Stimulated activated CD4-positive, alpha-beta T cell treated with anti-CD3 and anti-CD28 coated beads, Interleukin-2, amount 100 ng/mL, for 24 hours (primary cell): Measurements from ENCODE around the gene ABCF1.
A peak's percentile ranks its signal among the peaks of the same experiment; 100 is the strongest.

Source experiments
- DNase-seq, 2 donors: peaks; one replicate each; pipeline ENCODE4 v3.0.0-alpha.2; 2020

The ABCF1 gene

DNA sequence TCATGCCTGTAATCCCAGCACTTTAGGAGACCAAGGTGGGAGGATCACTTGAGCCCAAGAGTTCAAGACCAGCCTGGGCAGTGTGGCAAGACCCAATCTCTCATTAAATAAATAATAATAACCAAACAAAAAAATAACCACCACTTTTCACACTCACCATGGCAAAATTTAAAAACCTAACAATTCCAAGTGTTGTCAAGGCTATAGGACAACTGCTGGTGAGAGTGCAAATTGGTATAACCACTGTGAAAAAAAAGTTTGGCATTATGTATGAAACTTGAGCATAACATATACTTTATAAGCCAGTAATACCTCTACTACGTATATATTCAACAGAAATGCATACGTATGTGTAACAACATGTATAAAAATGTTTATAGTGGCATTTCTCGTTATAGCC is 10.3 kb upstream of the ABCF1 start:
- no peak for DNase-seq

DNA sequence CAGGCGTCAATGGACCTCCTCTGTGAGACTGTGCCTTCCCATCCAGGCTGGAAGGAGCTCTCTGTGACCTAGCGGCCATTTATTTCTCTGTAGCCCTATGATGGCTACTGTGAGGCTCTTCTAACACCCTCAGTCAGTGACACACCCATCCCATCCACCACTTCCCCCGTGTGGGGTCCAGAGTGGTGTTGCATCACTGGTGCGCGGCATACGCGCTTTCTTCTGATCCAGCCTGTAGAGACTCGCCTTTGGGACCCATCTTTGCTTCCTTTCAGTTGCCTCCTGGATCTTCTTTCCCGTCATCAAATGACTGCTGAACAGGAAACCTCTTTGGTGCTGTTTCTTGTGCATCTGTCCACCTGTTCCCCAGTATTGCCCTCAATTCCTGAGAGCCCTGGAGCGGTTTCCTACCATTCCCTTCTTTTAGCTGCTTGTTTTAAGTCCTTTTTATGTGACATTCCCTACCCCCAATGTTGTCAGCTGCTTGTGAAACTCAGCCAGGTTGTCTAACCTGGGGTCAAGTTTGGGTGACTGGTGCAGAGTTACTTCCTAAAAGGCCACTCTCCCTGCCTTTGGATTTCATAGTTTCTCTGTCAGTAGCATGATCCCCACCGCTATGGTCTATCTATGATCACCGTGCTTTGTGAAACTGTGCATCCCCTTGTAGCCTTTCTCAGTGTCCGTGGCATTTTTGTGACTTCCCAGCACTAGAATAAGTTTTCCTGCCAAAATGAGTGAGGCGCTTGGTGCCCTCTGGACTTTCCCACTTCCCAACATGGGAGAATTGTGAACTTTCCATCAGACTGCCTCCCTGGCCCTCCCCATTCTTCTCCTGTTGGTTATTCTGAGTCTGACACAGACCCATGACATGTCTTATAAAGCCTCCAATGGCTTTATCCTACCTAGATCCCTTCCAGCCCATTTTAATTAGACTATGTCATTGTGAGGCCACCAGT is 8.5 kb upstream of the ABCF1 start:
- DNase-seq: no peak

DNA sequence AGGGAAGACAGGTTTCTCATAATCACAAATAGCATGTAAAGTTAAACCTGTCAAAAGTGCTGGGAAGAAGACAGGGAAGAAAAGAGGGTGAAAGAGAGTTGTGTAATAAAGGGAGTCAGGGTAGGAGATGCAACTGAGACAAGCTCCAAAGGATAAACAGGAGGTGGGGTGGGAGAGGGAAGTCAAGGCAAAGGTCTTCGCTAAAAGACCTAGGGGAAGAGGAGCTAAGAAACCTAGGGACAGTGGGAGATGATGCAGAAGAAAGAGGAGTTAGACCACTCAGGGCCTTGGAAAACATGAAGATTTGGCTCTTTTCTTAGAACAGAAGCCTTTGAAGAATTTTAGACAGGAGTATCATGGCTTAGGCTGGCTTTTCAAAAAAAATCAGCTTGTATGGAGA is 7.1 kb upstream of the ABCF1 start:
- DNase-seq: no peak

DNA sequence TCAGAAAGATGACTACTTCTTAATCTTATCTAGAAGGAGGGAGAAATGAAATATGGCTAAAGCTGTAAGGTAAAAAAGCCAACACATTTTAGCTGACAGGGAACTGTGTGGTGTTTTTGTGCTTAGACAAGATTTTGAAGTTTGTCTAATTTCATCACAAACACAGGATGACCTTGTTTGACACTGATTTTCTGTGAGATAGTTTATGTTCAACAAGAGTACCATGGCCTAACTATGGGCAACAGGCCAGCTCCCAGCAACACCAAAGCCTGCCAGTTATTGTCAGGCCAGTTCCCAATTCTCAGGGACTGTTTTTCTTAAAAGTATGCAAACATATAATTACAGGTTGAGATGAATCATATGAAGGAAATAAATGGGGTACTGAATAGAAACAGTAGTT is 5.5 kb upstream of the ABCF1 start:
- DNase-seq: no peak

DNA sequence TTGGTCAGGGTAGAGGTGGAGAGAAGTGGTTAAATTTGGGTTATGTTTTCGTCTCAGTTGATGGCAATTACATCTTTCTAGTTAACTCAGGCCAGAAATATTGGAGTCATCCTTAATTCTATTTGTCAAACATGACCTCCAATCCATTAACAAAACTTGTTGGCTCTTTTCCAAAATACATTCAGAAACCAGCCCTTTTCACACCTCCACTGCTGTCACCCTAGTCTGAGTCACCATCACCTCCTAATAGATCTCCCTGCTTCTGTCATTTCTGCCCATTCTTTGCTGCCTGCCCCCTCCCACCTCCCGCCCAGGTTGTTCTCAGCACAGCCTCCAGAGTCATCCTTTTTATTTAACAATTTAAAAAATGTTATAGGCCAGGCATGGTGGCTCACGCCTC is 3.0 kb upstream of the ABCF1 start:
- peak; percentile 53 to 67 for DNase-seq

DNA sequence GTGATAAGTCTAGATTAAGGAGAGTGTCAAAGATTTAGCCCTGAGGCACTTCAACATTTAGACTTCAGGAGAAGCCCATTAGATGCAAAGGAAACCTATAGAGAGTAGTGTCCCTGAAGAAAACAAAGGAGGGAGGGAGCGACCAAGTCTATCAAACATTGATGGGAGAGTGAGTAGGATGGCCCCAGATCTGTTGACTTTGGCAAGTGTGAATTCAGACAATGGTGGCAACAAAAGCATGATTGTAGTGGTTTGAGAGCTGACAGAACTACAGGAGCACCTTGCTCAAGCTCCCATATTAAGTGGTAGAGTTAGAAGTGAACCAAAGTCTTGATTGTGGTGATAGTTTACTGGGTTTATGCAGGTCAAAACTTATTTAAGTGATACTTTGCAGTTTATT is 979 bp upstream of the ABCF1 start:
- DNase-seq: no peak

DNA sequence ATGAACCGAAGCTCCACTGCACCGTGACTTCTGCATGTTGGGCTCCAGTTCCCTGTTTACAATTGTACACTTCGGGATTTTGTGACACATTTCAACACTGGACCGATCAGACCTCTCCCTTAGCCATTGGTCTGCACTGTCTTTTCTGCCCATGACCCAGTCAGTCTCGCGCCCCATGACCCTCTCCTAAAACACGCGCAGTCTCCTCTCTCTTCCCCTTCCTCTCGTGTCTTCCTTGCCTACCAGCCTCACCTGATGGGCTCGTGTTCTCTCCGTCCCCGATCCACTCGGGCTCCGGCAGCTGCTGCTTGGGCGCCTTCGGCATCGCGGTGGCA is 535 bp upstream of the ABCF1 start:
- no peak for DNase-seq

DNA sequence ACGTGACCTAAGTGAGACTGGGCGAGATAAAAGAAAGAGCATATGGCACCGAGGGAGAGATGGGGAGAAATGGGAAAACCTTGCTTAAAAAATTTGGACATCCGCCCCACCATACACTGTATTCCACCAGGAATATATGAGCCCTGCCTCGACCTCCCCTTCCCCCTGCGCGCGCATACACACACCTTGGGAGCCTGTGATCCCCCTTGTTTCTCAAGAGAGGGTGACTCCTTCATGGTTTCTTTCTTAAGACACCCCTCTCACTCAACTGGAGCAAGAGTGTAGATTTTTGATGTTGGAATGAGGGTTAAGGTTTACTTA is 480 bp downstream of the ABCF1 start:
- no peak for DNase-seq

DNA sequence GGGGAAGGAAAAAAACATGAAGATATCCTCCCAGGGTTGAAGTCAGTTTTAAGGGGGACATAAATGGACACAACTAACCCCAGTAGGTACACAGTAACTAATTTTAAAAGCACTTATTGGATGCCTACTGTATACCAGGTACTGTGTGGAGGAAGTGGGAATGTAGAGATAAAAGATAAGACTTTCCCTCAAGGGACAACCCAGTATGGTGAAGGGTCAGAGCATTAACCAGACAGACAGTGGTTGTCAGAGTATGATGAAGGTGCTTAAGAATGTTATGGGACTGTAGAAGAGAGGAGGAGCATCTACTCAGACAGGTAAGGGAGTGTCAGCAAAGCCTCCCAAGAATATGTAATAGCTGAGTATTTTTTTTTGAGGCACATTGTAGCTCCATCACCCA is 906 bp downstream of the ABCF1 start:
- DNase-seq: no peak

DNA sequence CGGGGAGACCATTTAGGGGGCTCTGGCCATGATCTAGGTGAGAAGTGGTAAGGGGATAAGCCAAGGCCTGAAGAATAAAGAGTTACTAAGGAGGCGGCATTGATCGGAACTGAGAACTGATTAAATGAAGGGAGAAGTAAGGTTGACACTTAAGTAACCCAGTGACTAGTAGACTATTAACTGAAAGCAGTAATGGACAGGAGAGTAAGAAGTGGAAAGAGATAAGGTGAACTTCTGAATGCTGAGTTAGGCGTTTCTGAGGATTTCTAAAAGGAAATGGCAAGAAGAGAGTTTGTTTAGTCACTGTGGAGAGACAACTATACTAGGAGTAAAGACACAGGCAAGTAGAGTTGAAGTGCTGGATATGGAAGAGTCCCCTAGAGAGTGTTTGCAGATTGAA is 1.9 kb downstream of the ABCF1 start:
- DNase-seq: no peak

DNA sequence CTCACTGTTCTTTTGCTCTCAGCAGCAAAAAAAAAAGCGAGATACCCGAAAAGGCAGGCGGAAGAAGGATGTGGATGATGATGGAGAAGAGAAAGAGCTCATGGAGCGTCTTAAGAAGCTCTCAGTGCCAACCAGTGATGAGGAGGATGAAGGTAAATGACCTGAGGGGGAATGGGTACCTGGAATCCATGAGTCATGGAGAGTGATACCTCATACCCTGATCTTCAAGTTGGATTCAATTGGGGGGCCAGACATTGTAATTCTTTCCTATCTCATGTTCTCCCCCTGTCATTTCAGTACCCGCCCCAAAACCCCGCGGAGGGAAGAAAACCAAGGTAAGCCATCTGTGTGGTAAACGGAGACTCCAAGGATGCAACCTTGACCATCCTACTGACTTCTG is 6.8 kb downstream of the ABCF1 start:
- DNase-seq: no peak

DNA sequence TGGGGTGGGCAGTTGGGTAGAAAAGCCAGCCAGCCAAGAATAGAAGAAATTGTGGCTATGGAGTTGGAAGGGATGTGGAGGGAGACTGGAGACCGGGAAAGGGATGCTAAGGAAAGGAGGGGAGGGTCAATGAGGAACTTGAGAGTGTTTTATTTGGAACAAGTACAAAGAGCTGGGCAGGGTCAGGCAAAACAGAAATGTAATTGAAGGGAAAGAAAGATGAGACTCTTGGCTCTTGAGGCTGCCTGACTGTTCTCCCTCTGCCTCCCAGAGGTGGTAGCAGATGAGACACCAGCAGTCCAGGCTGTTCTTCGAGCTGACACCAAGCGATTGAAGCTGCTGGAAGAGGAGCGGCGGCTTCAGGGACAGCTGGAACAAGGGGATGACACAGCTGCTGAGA is 12.7 kb downstream of the ABCF1 start:
- DNase-seq: no peak

DNA sequence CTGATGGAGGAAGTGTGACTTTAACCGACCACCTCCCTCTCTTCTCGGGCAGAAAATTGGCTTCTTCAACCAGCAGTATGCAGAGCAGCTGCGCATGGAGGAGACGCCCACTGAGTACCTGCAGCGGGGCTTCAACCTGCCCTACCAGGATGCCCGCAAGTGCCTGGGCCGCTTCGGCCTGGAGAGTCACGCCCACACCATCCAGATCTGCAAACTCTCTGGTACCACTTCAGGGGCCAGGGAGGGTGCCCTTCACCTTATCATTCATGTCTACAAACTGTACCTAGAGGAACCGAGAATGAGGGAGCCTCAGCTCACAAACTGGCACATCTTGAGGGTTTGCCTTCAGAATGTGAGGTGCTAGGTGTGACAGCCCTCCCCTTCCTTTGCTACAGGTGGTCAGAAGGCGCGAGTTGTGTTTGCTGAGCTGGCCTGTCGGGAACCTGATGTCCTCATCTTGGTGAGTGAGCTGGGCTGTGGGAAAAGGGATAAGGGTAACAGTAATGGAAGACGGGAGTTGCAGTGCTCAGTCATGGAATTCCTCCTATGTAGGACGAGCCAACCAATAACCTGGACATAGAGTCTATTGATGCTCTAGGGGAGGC is 18.6 kb downstream of the ABCF1 start:
- no peak for DNase-seq

DNA sequence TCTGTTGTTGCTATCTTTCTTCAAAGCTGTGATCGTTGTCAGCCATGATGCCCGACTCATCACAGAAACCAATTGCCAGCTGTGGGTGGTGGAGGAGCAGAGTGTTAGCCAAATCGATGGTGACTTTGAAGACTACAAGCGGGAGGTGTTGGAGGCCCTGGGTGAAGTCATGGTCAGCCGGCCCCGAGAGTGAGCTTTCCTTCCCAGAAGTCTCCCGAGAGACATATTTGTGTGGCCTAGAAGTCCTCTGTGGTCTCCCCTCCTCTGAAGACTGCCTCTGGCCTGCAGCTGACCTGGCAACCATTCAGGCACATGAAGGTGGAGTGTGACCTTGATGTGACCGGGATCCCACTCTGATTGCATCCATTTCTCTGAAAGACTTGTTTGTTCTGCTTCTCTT is 19.3 kb downstream of the ABCF1 start:
- no peak for DNase-seq

DNA sequence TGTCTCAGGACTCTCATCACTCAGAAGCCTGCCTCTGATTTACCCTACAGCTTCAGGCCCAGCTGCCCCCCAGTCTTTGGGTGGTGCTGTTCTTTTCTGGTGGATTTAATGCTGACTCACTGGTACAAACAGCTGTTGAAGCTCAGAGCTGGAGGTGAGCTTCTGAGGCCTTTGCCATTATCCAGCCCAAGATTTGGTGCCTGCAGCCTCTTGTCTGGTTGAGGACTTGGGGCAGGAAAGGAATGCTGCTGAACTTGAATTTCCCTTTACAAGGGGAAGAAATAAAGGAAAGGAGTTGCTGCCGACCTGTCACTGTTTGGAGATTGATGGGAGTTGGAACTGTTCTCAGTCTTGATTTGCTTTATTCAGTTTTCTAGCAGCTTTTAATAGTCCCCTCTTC is 19.8 kb downstream of the ABCF1 start:
- DNase-seq: no peak

DNA sequence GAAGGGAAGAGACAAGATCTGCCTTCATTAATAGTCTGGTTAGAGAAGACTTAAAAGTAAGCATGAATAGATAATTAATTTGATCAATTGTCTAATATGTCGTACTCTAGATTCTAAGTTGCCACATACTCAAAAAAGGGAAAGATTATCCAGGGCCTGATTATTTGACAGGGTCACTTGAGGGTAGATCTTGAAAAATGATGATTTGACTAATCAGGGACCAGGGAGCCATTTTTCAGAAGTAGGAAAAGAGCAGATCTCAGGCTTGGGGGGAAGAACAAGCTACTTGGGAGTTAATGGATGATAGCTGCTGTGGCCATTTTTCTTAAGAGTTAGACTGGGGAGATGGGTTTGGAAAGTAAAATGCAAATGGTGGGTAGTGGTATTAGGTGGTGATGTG is 21.0 kb downstream of the ABCF1 start:
- DNase-seq: no peak

DNA sequence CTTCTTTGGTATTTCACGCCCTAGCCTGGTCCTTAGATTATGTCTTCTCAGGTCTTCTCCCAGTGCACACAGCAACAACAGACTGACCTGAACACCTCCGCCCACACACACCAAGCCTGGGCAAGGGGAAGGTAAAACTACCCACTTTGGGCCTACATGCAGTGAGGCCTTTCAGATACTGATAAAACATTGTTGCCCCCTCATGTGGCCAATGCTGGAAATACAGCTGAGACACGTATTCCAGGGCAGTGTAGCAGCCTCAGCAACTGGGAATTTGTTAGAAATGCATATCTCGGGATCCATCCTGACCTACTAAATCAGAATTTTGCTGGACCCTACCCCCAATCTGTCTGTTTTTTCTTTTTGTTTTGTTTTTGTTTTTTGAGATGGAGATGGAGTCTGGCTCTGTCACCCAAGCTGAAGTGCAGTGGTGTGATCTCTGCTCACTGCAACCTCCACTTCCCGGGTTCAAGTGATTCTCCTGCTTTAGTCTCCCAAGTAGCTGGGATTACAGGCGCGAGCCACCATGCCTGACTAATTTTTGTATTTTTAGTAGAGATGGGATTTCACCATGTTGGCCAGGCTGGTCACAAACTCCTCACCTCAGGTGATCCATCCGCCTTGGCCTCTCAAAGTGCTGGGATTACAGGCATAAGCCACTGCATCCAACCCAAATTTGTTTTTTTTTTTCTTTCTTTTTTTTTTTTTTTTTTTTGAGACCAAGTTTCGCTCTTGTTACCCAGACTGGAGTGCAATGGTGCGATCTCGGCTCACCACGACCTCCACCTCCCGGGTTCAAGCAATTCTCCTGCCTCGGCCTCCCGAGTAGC is 26.3 kb downstream of the ABCF1 start:
- DNase-seq: peak; percentile 87

DNA sequence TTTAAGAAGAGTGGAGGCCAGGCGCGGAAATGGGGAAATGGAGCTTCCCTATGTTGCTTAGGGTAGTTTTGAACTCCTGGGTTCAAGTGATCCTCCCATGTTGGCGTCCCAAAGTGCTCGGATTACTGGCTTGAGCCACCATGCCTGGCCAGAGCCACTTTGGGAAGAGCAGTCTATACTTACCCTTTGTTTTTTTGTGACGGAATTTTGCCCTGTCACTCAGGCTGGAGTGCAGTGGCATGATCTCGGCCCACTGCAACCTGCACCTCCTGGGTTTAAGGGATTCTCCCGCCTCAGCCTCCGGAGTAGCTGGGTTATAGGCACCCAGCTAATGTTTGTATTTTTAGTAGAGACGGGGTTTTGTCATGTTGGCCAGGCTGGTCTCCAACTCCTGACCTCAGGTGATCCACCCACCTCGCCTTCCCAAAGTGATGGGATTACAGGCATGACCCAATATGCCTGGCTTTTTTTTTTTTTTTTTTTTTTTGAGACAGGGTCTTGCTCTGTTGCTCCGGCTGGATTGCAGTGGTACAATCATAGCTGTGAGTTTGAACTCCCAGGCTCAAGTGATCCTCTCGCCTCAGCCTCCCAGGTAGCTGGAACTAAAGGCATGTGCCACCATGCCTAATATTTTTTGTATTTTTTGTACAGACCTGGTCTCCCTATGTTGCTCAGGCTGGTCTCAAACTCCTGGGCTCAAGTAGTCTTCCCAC is 27.8 kb downstream of the ABCF1 start:
- no peak for DNase-seq

DNA sequence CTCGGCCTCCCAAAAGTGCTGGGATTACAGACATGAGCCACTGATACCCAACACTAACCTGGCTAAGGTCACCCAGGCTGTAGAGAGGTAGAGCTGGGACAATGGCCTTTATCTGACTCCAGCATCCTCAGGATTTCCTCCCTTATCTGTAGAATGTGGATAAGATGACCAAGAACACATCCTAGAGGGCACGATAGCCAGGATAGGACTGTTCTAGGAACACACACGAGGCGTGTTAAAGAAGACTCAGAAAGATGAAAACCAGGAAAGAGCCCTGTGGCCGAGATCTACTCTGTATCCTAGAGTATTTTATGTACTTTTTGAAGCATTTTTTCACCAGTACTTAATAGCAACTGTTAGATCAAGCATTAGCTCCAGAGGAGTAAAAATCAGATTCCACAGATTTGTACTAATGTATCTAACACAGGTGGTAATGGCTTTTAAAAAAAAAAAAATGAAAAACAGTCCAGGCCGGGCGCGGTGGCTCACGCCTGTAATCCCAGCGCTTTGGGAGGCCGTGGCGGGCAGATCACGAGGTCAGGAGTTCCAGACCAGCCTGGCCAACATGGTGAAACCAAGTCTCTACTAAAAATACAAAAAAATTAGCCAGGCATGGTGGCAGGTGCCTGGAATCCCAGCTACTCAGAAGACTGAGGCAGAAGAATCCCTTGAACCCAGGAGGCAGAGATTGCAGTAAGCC is 28.5 kb downstream of the ABCF1 start:
- DNase-seq: no peak

DNA sequence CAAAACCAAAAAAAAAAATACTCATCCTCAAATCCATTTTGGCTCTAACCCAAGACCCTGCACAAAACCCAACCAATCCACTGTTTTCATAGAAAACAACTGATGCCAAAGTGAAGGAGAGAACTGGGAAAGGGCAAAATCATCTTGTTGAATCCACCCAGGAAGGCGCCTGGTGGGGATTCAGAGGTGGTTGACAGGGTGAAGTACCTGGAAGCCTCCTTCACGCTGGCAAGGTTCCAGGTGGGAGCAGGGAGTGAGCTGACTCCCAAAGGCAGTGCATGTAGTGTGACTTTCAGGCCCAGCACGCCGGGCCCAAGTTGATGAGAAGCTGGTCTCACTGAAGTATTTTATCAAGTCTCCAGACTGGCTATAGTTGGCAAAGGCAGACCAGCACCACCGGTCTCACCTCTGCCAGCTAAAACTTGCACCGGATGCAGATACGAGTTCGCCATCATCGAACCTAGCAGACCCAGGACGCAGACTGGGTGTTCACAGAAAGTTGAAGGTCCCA is 29.3 kb downstream of the ABCF1 start:
- no peak for DNase-seq

DNA sequence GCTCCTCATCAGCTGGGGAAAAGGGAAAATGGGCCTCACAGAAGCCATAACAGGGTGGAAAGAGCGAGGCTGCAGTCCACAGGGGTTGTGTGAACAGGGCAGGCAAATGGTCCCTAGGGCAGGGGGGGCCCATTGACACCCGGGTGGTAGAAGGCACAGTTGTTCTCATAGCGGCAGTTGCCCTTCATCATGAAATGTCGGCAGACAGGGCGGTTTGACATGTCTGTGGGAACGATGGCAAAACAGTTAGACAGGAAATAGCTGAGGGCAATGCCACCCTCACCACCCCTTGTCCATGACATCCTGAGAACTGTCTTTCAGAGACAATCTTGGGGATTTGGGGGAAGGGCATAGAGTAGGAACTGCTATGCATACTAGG is 30.2 kb downstream of the ABCF1 start:
- DNase-seq: no peak

DNA sequence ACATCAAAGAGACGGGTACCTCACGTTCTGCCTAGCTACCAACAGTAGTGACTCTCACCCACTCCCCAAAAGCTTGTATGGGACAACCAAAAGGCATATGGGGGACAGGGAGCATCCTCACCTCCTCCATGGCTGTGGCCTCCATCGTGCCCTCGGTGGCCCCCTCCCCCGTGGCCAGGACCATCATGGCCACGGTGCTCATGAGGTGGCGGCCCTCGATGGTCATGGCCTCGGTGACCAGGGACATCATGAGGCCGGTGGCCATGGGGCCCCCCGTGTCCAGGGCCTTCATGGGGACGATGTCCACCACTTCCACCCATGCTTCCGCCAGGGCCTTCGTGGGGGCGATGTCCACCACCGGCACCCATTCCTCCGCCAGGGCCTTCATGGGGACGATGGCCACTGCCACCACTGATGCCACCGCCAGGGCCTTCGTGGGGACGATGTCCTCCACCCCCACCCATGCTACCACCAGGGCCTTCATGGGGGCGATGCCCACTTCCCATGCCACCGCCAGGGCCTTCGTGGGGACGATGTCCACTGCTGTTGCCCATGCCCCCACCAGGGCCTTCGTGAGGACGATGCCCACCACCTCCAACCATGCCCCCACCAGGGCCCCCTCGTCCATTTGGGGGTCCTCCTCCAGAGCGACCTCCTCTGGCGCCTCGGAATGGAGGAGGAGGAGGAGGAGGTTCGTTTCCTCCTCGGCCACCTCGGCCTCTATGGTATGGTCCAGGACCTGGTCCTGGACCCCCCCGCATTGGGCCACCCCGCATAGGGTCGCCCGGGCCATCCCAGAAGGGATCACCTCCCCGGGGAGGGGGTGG is 30.8 kb downstream of the ABCF1 start:
- no peak for DNase-seq
